Right lobe of liver (tissue), 6 donors: ENCODE data around the gene TNNT3. TPM values are rescaled to one million over a fixed set of nuclear protein-coding genes. Genes with fewer than 3 reads are reported as not detected.
A peak's percentile ranks its signal among the peaks of the same experiment; 100 is the strongest.

Experiments
- ATAC-seq, 4 donors: fragments of 200-7000 bp; cut with Tn5 transposase; one replicate each; pipeline ENCODE4 v1.9.1; 2020; ENCODE audit warnings: mild to moderate bottlenecking in 4 of 4, moderate library complexity in 4 of 4
- DNase-seq, 3 donors: peaks; one replicate each; pipeline ENCODE4 v3.0.0-alpha.2; 2020
- H3K27ac ChIP-seq, 3 donors: fragments of 200-600 bp; one replicate each; pipeline ENCODE4 v1.8.0; 2022
- H3K27me3 ChIP-seq, 2 donors: fragments of 200-600 bp; one replicate each; pipeline ENCODE4 v1.8.0; 2022
- H3K36me3 ChIP-seq, 4 donors: fragments of 200-600 bp; sonication (generic) in 1 of 4; one replicate each; pipeline versions ENCODE4 v1.5.1 to v1.8.0; 2017 to 2022; ENCODE audit warnings: control low read depth in 1 of 4
- H3K4me1 ChIP-seq, 4 donors: fragments of 200-600 bp; sonication (generic) in 1 of 4; one replicate each; pipeline versions ENCODE4 v1.5.1 to v1.8.0; 2017 to 2022; ENCODE audit warnings: control low read depth in 1 of 4
- H3K4me3 ChIP-seq, 3 donors: fragments of 200-600 bp; one replicate each; pipeline ENCODE4 v1.8.0; 2022
- H3K9me3 ChIP-seq, 4 donors: fragments of 200-600 bp; sonication (generic) in 1 of 4; one replicate each; pipeline versions ENCODE4 v1.5.1 to v1.8.0; 2017 to 2022; ENCODE audit warnings: control low read depth in 1 of 4
- CTCF ChIP-seq, 4 donors: fragments of 200-600 bp in 3 of 4; fragments of 450-650 bp in 1 of 4; IDR thresholded peaks; one replicate each; pipeline versions ENCODE4 v1.5.1 to v1.8.0; 2016 to 2022; ENCODE audit warnings: antibody characterized with exemption in 4 of 4, mild to moderate bottlenecking in 2 of 4
- POLR2A ChIP-seq: fragments of 450-650 bp; IDR thresholded peaks from one replicate; pipeline ENCODE4 v1.6.1; 2017; ENCODE audit warnings: antibody characterized with exemption, mild to moderate bottlenecking
- WGBS: methylation state at CpG from one replicate; pipeline ENCODE4 v1.1.6; 2018; ENCODE audit warnings: low coverage, low lambda C conversion rate; ENCODE audit not compliant: insufficient coverage; ENCODE audit errors: missing lambda C conversion rate; 5-methylcytosine and 5-hydroxymethylcytosine counted together
- intact Hi-C, 2 donors: fragments of 100-400 bp; cut with DNase I; formaldehyde crosslinking; loops; one replicate each; pipeline versions ENCODE4 v1.11.2 to v1.14.1; 2022
- total RNA-seq, 6 experiments: library from RNA; depleted of rRNA in 2 of 6; stranded (reverse); fragments of >200 nt in 2 of 6; fragmentation: NEBNext Ultra II Directional in 3 of 6; extraction: Animal tissue kit (Norgen Biotek cat#: 25700) in 3 of 6; gene quantifications; one replicate each; pipeline versions ENCODE4 v1.1.0 to v1.2.4, GENCODE V29; 2016 to 2023
- donor health status: DM: no; HTN: yes; CAD: no.
- donor health status: DM: no; HTN: no; CAD: no.
- donor health status: DM: no; HTN: no; CAD: no.
- donor health status: DM: no; HTN: yes; CAD: no.
- donor health status: DM: no; HTN: yes; CAD: no.

TNNT3 gene
- total RNA-seq, 6 experiments from 2014 or later = 0.44 to 2.2 TPM; not detected in 4

- no peak overlapping the region for H3K27ac ChIP-seq
- intact Hi-C loops = no loop called here
- no peak overlapping the region for H3K4me3 ChIP-seq
- H3K27me3 ChIP-seq = no peaks in the 10 kb centered on the region
- 0% methylated on average over 3 of the region's 43 CpGs for WGBS
- no peaks in the 10 kb centered on the region for H3K9me3 ChIP-seq
- ATAC-seq = peak in 1 of 4 donors; percentile 17
- no peaks in the 10 kb centered on the region for H3K36me3 ChIP-seq
- peak in 1 of 3 donors; percentile 48 for DNase-seq
- H3K4me1 ChIP-seq = no peaks in the 10 kb centered on the region
- TF ChIP-seq CTCF (IDR thresholded peaks at IDR 0.05) (no peak), POLR2A (no peak)
Measured at GRCh38 chr11:1881442-1882264, 37.9 kb upstream of the TNNT3 start.

GRCh38 chr11:1882265-1883238 is 37.0 kb upstream of the TNNT3 start:
- DNase-seq (peak; percentile 84 to 87 (median 85)), ATAC-seq (peak; percentile 87 to 95 (median 92))
- no peak overlapping the region for H3K4me3 ChIP-seq
- H3K36me3 ChIP-seq = no peaks in the 10 kb centered on the region
- H3K27ac ChIP-seq = no peak overlapping the region
- TF ChIP-seq POLR2A = no peak
- peak; percentile 86 to 92 (median 89) for TF ChIP-seq CTCF (IDR thresholded peaks at IDR 0.05)
- no peaks in the 10 kb centered on the region for H3K27me3 ChIP-seq
- H3K9me3 ChIP-seq = no peaks in the 10 kb centered on the region
- no peaks in the 10 kb centered on the region for H3K4me1 ChIP-seq
- intact Hi-C loops = no loop called here
- WGBS = 26% methylated on average over 8 of the region's 23 CpGs

- DNase-seq = peak in 1 of 3 donors; percentile 43
- intact Hi-C loops = no loop called here
- ATAC-seq = no peak
Measured at GRCh38 chr11:1883346-1884302, 35.9 kb upstream of the TNNT3 start.

More at GRCh38 chr11:1883346-1884302, 35.9 kb upstream of the TNNT3 start:
- TF ChIP-seq CTCF (IDR thresholded peaks at IDR 0.05) (no peak), POLR2A (no peak)
- 80% methylated on average over 4 of the region's 14 CpGs for WGBS
- Histone ChIP-seq H3K4me3 (no peak overlapping the region), H3K27me3 (no peaks in the 10 kb centered on the region), H3K27ac (no peak overlapping the region), H3K9me3 (no peaks in the 10 kb centered on the region), H3K4me1 (no peaks in the 10 kb centered on the region), H3K36me3 (no peaks in the 10 kb centered on the region)
